HepG2 (cell line): ENCODE measurements around the gene B9D2. TPM values are rescaled to one million over a fixed set of nuclear protein-coding genes. Genes with fewer than 3 reads are reported as not detected.

Experiments used
- ATAC-seq: fragments of 200-7000 bp; cut with Tn5 transposase; 3 replicates; pipeline ENCODE4 v1.9.1; 2020; ENCODE audit warnings: mild to moderate bottlenecking, moderate library complexity
- BruUV-seq: library from RNA; stranded (reverse); fragments of 400-500 nt; replicated peaks from 2 replicates; lab custom pipeline; 2021; lab: Mats Ljungman, UMichigan
- CTCF ChIA-PET: fragments of 300-600 bp; formaldehyde crosslinking; extraction: SDS; loops from one replicate; lab custom pipeline; 2021; ENCODE audit warnings: low total read pairs, inconsistent platforms, low intra/inter-chr PET ratio; lab: Yijun Ruan, JAX
- POLR2A ChIA-PET: fragments of 350-600 bp; sonication (Branson Sonifier 250); formaldehyde crosslinking; loops from one replicate; lab custom pipeline; 2020; ENCODE audit warnings: antibody characterized with exemption, inconsistent platforms; lab: Yijun Ruan, JAX
- DNase-seq: peaks from one replicate; pipeline ENCODE4 v3.0.0-alpha.2; 2015; ENCODE audit warnings: low spot score
- FAIRE-seq: peaks from 3 replicates; lab custom pipeline; 2011; peaks lifted over from hg19 to GRCh38; lab: Jason Lieb, UNC
- H2AFZ ChIP-seq: one replicate; pipeline ENCODE4 v1.6.1; 2011; ENCODE audit warnings: low read length, inconsistent platforms
- H3K27ac ChIP-seq: fragments of 300-600 bp; 3 replicates; pipeline ENCODE4 v1.8.0; 2011; ENCODE audit warnings: mixed run types, mild to moderate bottlenecking, mixed read lengths, low read length, inconsistent platforms; ENCODE audit not compliant: insufficient read depth; ENCODE audit errors: extremely low read length
- H3K27me3 ChIP-seq, 2 experiments: fragments of 200-600 bp in 1 of 2; 2 replicates in 1 of 2; 3 replicates in 1 of 2; pipeline versions ENCODE4 v1.6.0 to v1.8.0; 2011; ENCODE audit warnings: low read length in 2 of 2, mild to moderate bottlenecking in 2 of 2, moderate library complexity in 2 of 2, inconsistent platforms in 1 of 2; ENCODE audit not compliant: insufficient read depth in 2 of 2, control insufficient read depth in 1 of 2
- H3K36me3 ChIP-seq, 2 experiments: fragments of 200-600 bp in 1 of 2; replicated peaks in 1 of 2; 2 replicates in 1 of 2; 3 replicates in 1 of 2; pipeline versions ENCODE4 v1.5.1 to v1.8.0; 2011; ENCODE audit warnings: low read length in 2 of 2, inconsistent platforms in 1 of 2; ENCODE audit not compliant: insufficient read depth in 2 of 2, control insufficient read depth in 1 of 2
- H3K4me1 ChIP-seq: 2 replicates; pipeline ENCODE4 v1.5.1; 2012; ENCODE audit warnings: low read length, inconsistent platforms; ENCODE audit not compliant: insufficient read depth
- H3K4me2 ChIP-seq: 2 replicates; pipeline ENCODE4 v1.6.0; 2011; ENCODE audit warnings: low read depth, low read length, inconsistent platforms
- H3K4me3 ChIP-seq, 3 experiments: fragments of 200-600 bp in 1 of 3; sonication (generic), shearing (Covaris generic) in 1 of 3; replicated peaks in 1 of 3; 2 replicates each; pipeline ENCODE4 v1.5.1; 2011 to 2016; ENCODE audit warnings: low read length in 3 of 3, inconsistent platforms in 2 of 3, low read depth in 2 of 3, mild to moderate bottlenecking in 2 of 3, control low read depth in 1 of 3, mixed read lengths in 1 of 3; ENCODE audit not compliant: insufficient read depth in 1 of 3
- H3K79me2 ChIP-seq: one replicate; pipeline ENCODE4 v1.6.1; 2011; ENCODE audit warnings: low read length, inconsistent platforms; ENCODE audit not compliant: insufficient read depth
- H3K9ac ChIP-seq: 2 replicates; pipeline ENCODE4 v1.6.0; 2011; ENCODE audit warnings: mild to moderate bottlenecking, low read depth, low read length, inconsistent platforms; ENCODE audit not compliant: insufficient read depth
- H3K9me3 ChIP-seq: 2 replicates; pipeline ENCODE4 v1.5.1; 2012; ENCODE audit warnings: mild to moderate bottlenecking, low read length
- H4K20me1 ChIP-seq: 2 replicates; pipeline ENCODE4 v1.6.0; 2011; ENCODE audit warnings: inconsistent platforms, mild to moderate bottlenecking, low read length, moderate library complexity; ENCODE audit not compliant: insufficient read depth
- AGO2 ChIP-seq: fragments of 200-400 bp; formaldehyde crosslinking; optimal IDR thresholded peaks from 2 replicates; pipeline ENCODE3; 2017; ENCODE audit warnings: mild to moderate bottlenecking, low read depth, low read length, moderate library complexity
- GMEB2 ChIP-seq: IDR thresholded peaks from 2 replicates; pipeline ENCODE4 v1.6.1; 2016; ENCODE audit warnings: missing biosample characterization, missing genetic modification reagents, low read depth
- HIVEP1 ChIP-seq: sonication (generic); formaldehyde crosslinking; IDR thresholded peaks from 2 replicates; pipeline ENCODE4 v1.4.0; 2020; ENCODE audit warnings: mild to moderate bottlenecking, missing genetic modification reagents
- KDM5B ChIP-seq: sonication (generic); formaldehyde crosslinking; IDR thresholded peaks from 2 replicates; pipeline ENCODE4 v1.4.0; 2020; ENCODE audit warnings: missing genetic modification reagents, mild to moderate bottlenecking, borderline replicate concordance
- RBM22 ChIP-seq: fragments of 200-400 bp; formaldehyde crosslinking; optimal IDR thresholded peaks from 2 replicates; pipeline ENCODE3; 2017; ENCODE audit warnings: mild to moderate bottlenecking, low read length, moderate library complexity
- SNAPC2 ChIP-seq: sonication (generic); formaldehyde crosslinking; IDR thresholded peaks from 2 replicates; pipeline ENCODE4 v1.8.1; 2022; ENCODE audit warnings: mild to moderate bottlenecking, missing genetic modification reagents
- TFAP4 ChIP-seq: sonication (generic); IDR thresholded peaks from 2 replicates; pipeline ENCODE4 v1.6.1; 2016; ENCODE audit warnings: low read depth, borderline replicate concordance
- WGBS: methylation state at CpG from one replicate; pipeline ENCODE4 v1.1.6; 2017; ENCODE audit warnings: low lambda C conversion rate; 5-methylcytosine and 5-hydroxymethylcytosine counted together
- in situ Hi-C: cut with HindIII; loops from 2 replicates; pipeline ENCODE4 v1.10.0; 2017; ENCODE audit warnings: low pct_unique_long_range_greater_than_20kb; ENCODE audit not compliant: extremely low pct_ligation_motif_present
- intact Hi-C: fragments of 100-400 bp; cut with micrococcal nuclease; formaldehyde crosslinking; loops from one replicate; pipeline ENCODE4 v1.10.0; 2022; ENCODE audit not compliant: unreplicated experiment
- polyA plus RNA-seq, 8 experiments: library from polyadenylated mRNA; depleted of rRNA in 3 of 8; stranded (reverse) in 7 of 8; unstranded in 1 of 8; fragments of >200 nt; fragmentation: Illumina TruSeq in 4 of 8; extraction: Trizol in 4 of 8; gene quantifications; 2 replicates each; pipeline versions ENCODE4 v1.2.1 to v1.2.3, GENCODE V29; 2011 to 2016; ENCODE audit warnings: low read depth in 4 of 8, missing spikeins in 1 of 8, mixed read lengths in 1 of 8; ENCODE audit not compliant: insufficient read depth in 1 of 8
- total RNA-seq, 5 experiments: library from RNA; depleted of rRNA; stranded (reverse); fragments of >200 nt; fragmentation: Illumina TruSeq; extraction: Trizol; gene quantifications; 2 replicates each; pipeline ENCODE4 v1.2.3, GENCODE V29; 2016; ENCODE audit warnings: low read depth in 1 of 5

The B9D2 gene
- total and polyA plus RNA-seq, 2 of the 13 experiments (the other 11 are each of a cell fraction or from before 2014, with no cell fraction given) = 3.1 to 4.4 TPM

- no peak for TF ChIP-seq GMEB2 (CRISPR knock-in tag)
Observed at GRCh38 chr19:41307090-41307875, 56.7 kb downstream of the B9D2 start (continued).

GRCh38 chr19:41305927-41306793 lies 57.8 kb downstream of the B9D2 start:
- FAIRE-seq = no peak
- H3K4me1 ChIP-seq = peaks cover 18% of the 10 kb centered on the region
- no peaks in the 10 kb centered on the region for H3K27me3 ChIP-seq
- peak; percentile 16 for TF ChIP-seq AGO2
- no peak for TF ChIP-seq TFAP4
- no peak for TF ChIP-seq SNAPC2
- no peak for TF ChIP-seq KDM5B (CRISPR knock-in tag)
- TF ChIP-seq HIVEP1 (CRISPR knock-in tag) = no peak
- TF ChIP-seq RBM22 = peak; percentile 48
- TF ChIP-seq, all 625 proteins: peak for 2
- H3K36me3 ChIP-seq = peaks cover 35 to 62% of the 10 kb centered on the region in 2 experiments
- no peak for ATAC-seq
- intact Hi-C loops = no loop called here
- H3K4me2 ChIP-seq = no peak overlapping the region
- no peaks in the 10 kb centered on the region for H3K9me3 ChIP-seq
- H3K9ac ChIP-seq = no peak overlapping the region
- in situ Hi-C loops = loop anchor here (5.0 kb wide), 1 partner anchor 39 kb away; no protein-coding TSS in a partner anchor
- H3K4me3 ChIP-seq = no peak overlapping the region
- no peak overlapping the region for H2AFZ ChIP-seq
- no TSS peak for BruUV-seq
- POLR2A ChIA-PET = interaction anchor here (1.5 kb wide), 1 partner anchor 42 kb away, joined by 5 read pairs; the partner anchor contains the start of gene HNRNPUL1
- no peaks in the 10 kb centered on the region for H4K20me1 ChIP-seq
- H3K79me2 ChIP-seq = peaks cover 9% of the 10 kb centered on the region
- WGBS = 100% methylated on average over 3 of the region's 13 CpGs
- no peak for DNase-seq
- CTCF ChIA-PET = no interaction called here
- H3K27ac ChIP-seq = no peak overlapping the region
